ENCODE measurements around the gene SLC49A4.

Gene SLC49A4

DNA sequence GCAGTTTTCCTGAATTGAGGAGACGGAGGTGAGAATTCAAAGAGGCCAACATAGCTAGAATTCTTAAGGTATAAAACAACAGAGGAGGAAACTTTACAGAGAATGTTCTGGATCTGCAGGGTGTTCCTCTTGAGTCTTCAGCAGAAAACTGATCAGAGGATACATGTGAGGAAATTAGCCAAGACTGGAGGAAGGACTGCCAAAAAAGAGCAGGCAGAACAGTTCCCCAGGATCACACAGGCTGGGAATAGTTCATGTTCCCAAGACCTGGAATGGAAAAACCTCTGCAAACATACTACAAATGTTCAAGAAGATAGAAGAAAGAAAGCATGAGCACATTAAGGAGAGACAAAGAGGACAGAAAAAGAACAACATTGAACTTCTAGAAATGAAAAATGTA lies 7.5 kb downstream of the SLC49A4 start:
- H3K27me3 Mint-ChIP-seq: no peaks in the 10 kb centered on the region
- H3K9me3 Mint-ChIP-seq: no peaks in the 10 kb centered on the region
- no peak for DNase-seq
- no peak for ATAC-seq
- H3K4me3 Mint-ChIP-seq: no peak overlapping the region
- peaks cover under 1% of the 10 kb centered on the region for H3K4me1 Mint-ChIP-seq
- H3K27ac Mint-ChIP-seq: peak overlapping the region in 1 of 2 donors; percentile 17

DNA sequence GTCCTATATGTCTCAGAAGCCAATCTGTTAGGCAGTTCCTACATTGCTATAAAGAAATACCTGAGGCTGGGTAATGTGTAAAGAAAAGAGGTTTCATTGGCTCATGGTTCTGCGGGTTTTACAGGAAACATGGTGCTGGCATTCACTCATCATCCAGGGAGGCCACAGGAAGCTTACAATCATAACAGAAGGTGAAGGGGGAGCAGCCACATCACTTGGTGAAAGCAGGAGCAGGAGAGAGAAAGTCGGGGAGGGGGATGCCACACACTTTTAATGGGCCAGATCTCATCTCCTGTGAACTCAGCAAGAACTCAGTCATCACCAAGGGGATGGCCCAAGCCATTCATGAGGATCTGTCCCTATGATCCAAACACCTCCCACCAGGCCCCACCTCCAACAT lies 9.1 kb downstream of the SLC49A4 start:
- no peak for ATAC-seq
- no peak for DNase-seq
- Mint-ChIP-seq H3K4me1 (no peaks in the 10 kb centered on the region), H3K4me3 (no peak overlapping the region), H3K9me3 (no peaks in the 10 kb centered on the region), H3K27me3 (no peaks in the 10 kb centered on the region), H3K27ac (no peak overlapping the region)

DNA sequence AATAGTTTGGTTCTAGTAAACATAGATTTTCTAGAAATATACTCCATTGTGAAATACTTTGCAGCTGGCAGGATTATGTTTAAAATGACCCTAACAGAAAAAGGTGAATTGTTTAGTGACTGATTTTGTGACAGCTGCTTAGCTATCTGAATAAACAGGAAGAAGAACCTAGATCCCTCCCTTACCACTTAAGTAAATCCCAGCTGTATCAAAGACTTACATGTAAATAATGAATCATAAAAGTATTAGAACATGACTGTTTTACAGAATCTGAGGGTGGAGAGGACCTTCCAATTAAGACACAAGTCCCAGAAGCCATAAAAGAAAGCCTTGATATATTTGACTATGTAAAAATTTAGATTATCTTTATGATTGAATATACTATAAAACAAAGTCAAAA lies 15.9 kb downstream of the SLC49A4 start:
- Mint-ChIP-seq H3K27ac (no peak overlapping the region), H3K4me3 (no peak overlapping the region), H3K9me3 (no peaks in the 10 kb centered on the region), H3K27me3 (no peaks in the 10 kb centered on the region), H3K4me1 (no peaks in the 10 kb centered on the region)
- ATAC-seq: no peak
- DNase-seq: no peak

DNA sequence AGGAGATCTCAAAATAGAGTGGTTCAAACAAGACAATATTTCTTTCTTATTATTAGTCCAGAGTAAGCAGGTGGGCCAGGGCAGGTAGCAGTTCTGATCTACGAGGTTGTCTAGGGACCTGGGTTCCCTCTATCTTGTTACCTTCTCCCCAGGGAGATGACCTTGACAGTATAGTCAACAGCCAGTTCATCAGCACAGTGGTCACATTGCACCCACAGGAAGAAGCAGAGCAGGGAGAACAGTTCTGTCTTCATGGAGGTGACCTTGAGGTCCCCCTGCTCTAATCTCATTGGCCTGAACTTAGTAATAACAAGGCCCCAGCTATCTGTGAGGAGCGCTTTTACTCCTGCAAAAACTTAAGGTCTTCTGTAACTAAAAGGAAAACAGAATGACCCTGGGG lies 21.7 kb downstream of the SLC49A4 start:
- H3K27me3 Mint-ChIP-seq: no peaks in the 10 kb centered on the region
- H3K27ac Mint-ChIP-seq: no peak overlapping the region
- H3K4me1 Mint-ChIP-seq: no peaks in the 10 kb centered on the region
- no peaks in the 10 kb centered on the region for H3K9me3 Mint-ChIP-seq
- DNase-seq (no peak), ATAC-seq (no peak)
- H3K4me3 Mint-ChIP-seq: no peak overlapping the region

DNA sequence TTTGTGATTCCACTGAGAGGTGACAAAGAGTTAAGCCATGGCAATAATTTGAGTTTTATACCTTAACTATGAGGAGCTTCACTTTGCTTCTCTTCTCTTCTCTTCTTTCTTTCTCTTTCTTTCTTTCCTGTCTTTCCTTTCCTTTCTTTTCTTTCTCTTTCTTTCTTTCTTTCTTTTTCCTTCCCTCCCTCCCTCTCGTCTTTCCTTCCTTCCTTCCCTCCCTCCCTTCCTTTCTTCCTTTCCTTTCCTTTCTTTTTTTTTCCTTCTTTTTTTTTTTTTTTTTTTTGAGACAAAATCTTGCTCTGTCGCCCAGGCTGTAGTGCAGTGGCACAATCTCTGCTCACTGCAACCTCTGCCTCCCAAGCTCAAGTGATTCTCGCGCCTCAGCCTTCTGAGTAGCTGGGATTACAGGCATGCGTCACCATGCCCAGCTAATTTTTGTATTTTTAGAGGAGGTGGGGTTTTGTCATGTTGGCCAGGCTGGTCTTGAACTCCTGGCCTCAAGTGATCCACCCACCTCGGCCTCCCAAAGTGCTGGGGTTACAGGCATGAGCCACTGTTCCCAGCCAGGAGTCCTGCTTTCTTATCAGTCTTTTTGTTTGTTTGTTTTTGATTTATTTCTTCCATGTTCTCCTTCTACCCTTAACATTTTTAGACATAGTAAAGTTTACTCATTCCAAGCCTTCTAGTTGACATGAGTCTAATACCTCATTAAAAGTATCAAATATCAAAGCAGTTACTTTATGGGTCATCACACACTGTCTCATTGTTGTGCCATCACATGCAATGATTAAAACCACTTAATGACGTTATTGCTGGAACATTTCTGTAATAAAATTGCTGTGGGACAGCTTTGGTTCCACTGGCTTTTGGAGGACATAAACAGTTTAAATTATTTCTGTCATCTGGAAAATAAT lies 29.9 kb downstream of the SLC49A4 start:
- ATAC-seq: no peak
- Mint-ChIP-seq H3K4me3 (no peak overlapping the region), H3K27ac (peak overlapping the region in 1 of 2 donors; percentile 15)

DNA sequence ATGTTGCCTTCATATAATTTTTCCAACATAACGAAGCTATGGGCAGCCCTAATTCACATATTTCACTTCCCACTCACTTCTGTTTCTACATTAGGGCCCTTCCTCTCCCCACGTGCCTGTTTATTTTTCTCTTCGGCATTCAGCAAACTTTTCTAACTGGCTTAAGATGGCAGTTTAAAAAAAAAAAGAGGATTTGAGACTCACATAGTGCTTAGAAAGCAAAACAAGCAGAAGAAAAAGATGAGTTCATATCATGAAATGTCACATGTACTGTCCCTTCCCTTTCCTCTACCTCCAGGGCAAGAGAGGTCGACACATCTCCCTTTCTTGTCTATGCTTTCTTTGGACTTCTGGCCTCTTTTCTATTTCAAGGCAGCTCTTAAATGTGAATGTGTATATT lies 30.6 kb downstream of the SLC49A4 start:
- ATAC-seq (no peak), DNase-seq (no peak)
- Mint-ChIP-seq H3K9me3 (no peaks in the 10 kb centered on the region), H3K27ac (no peak overlapping the region), H3K4me3 (no peak overlapping the region), H3K4me1 (no peaks in the 10 kb centered on the region), H3K27me3 (no peaks in the 10 kb centered on the region)

More for the DNA sequence above, 29.9 kb downstream of the SLC49A4 start:
- no peaks in the 10 kb centered on the region for H3K27me3 Mint-ChIP-seq
- no peak for DNase-seq
- H3K4me1 Mint-ChIP-seq: no peaks in the 10 kb centered on the region
- H3K9me3 Mint-ChIP-seq: no peaks in the 10 kb centered on the region

DNA sequence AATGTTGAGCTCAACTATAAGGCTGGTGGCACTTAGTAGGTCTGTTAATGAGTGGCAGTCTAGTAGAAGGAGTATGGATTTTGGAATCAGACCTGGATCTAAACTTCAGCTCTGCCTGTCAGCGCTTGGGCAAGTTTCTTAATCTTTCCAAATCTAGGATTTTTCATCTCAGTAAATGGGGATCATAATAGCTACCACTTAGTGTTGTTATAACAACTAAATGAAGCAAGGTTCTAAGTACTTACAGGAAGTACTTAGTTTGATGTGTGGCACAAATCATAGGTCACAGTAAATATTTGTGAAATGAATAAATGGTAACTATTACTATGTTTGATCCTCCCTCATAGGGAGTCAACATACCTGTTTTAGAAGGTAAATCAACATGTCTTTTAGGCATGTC lies 31.4 kb downstream of the SLC49A4 start:
- DNase-seq (no peak), ATAC-seq (no peak)
- Mint-ChIP-seq H3K9me3 (no peaks in the 10 kb centered on the region), H3K4me1 (no peaks in the 10 kb centered on the region), H3K27me3 (no peaks in the 10 kb centered on the region), H3K4me3 (no peak overlapping the region), H3K27ac (no peak overlapping the region)

DNA sequence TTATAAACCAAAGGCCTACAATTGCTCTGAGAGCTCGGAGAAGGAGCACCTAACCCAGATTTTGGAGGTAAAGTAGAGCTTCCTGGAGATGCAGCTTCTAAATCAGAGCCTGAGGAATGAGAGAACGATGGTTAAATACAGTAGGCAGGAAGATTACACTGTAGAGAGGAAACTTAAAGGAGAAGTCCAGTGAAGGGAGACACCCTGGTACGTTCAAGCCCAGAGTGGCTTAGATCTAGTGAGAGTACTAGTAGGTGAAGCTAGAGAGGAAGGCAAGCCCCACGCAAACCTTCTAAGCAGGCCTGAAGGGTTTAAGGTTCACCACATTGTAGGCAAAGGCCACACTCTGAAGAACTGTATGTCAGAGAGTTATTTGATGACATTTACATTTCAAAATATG lies 33.4 kb downstream of the SLC49A4 start:
- H3K27me3 Mint-ChIP-seq: no peaks in the 10 kb centered on the region
- DNase-seq (no peak), ATAC-seq (no peak)
- H3K27ac Mint-ChIP-seq: no peak overlapping the region
- H3K4me1 Mint-ChIP-seq: no peaks in the 10 kb centered on the region
- no peaks in the 10 kb centered on the region for H3K9me3 Mint-ChIP-seq
- no peak overlapping the region for H3K4me3 Mint-ChIP-seq

DNA sequence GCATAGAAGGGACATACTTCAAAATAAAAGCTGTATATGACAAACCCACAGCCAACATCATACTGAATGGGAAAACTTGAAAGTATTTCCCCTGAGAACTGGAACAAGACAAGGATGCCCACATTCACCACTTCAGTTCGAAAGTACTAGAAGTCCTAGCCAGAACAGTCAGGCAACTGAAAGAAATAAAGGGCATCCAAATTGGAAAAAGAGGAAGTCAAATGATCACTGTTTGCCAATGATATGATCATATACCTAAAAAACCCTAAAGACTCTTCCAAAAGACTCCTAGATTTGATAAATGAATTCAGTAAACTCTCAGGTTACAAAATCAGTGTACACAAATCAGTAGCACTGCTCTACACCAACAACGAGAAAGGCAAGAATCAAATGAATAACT lies 40.7 kb downstream of the SLC49A4 start:
- Mint-ChIP-seq H3K27ac (no peak overlapping the region), H3K9me3 (peaks cover 0 to 8% of the 10 kb centered on the region in 2 donors), H3K4me3 (no peak overlapping the region), H3K27me3 (no peaks in the 10 kb centered on the region), H3K4me1 (no peaks in the 10 kb centered on the region)
- DNase-seq (no peak), ATAC-seq (no peak)

DNA sequence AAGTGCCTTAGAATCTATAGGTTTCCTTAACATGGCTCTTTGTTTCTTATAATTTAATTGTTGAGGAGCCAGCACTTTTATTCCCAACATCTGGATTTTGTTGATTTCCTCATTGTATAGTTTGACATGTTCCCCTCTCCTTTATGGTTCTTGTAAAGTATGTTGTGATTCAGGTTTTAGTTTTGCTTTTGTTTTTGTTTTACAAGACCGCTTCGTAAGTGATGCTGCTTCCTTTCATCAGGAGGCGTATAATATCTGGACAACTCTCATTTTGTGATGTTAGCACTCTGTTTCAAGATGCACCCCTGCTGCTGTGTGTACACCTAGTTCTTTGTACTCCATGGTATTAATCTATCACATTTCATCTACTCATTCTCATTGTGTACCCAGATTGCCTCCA lies 48.7 kb downstream of the SLC49A4 start:
- Mint-ChIP-seq H3K27me3 (no peaks in the 10 kb centered on the region), H3K4me3 (no peak overlapping the region), H3K27ac (peak overlapping the region in 1 of 2 donors; percentile 1), H3K9me3 (peaks cover 0 to 1% of the 10 kb centered on the region in 2 donors), H3K4me1 (peaks cover 6% of the 10 kb centered on the region)
- ATAC-seq: no peak
- no peak for DNase-seq

DNA sequence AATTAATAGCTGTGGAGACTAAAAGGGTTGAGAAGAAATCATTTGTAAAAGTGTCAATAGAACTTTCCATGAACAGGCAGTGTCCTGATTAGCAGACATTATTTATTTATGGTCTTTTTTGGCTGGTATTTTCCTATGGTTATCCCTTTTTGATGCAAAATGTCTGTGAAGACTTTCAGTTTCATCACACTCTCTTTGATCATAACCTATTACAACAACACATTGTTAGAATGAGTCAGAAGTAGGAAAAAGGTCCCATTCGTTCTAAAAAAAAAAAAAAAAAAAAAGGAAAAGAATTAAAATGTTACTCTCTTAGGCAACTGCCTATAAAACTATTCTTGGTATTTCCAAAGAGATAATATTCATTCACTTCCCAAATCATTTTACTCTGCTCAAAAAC lies 62.1 kb downstream of the SLC49A4 start:
- DNase-seq (no peak), ATAC-seq (peak; percentile 46)
- no peaks in the 10 kb centered on the region for H3K27me3 Mint-ChIP-seq
- H3K27ac Mint-ChIP-seq: no peak overlapping the region
- H3K4me3 Mint-ChIP-seq: no peak overlapping the region
- peaks cover 17% of the 10 kb centered on the region for H3K4me1 Mint-ChIP-seq
- H3K9me3 Mint-ChIP-seq: peaks cover 0 to under 1% of the 10 kb centered on the region in 2 donors

DNA sequence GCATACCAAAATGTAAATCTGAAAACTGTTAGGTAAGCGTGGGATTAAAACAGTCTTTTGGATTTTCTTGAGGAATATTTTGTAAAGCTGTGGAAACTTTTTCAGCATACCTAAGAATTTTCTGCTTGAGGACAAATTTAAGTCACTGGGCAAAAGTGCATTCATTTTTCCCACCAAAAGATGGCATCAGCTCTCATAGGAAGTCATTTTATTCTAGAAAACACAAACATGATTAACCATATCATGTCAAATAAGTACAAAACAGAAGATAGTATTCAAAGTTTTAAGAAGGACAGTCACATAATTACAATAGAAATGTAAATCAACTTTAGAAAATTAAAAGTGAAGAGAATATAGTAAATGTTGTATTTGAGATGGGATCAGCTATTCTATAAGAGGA lies 63.5 kb downstream of the SLC49A4 start:
- no peak overlapping the region for H3K4me3 Mint-ChIP-seq
- no peak overlapping the region for H3K27ac Mint-ChIP-seq
- no peak for DNase-seq

DNA sequence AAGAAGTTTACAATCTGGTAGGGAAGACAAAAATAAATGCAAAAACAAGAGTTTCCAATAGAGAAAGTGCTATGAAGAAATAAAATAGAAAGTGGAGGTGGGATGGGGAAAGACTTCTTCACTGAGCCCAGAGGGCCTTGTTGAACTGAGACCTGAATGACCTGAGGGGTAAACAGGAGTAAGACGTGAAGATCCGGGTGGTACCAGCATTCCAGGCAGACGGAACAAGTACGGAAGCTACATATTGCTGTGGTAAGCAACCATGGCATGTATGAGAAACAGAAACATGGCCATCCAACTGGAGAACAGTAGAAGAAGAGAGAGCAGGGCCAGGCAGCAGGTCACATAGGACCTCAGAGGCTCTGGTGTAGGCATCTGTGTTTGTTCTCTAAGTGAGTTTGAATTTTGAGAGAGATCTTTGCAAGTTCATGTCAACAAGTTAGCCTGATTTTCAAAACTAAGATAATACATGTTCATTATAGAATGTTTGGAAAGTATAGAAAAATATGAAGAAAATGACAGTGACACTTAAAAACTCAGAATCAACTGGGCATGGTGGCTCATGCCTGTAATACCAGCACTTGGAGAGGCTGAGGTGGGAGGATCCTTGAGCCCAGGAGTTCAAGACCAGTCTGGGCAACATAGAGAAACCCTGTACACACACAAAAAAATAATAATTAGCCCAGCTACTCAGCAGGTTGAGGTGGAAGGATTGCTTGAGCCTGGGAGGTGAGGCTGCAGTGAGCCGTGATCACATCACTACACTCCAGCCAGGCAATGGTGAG lies 64.3 kb downstream of the SLC49A4 start:
- Mint-ChIP-seq H3K4me3 (no peak overlapping the region), H3K9me3 (no peaks in the 10 kb centered on the region), H3K27ac (peak overlapping the region in 1 of 2 donors; percentile 36), H3K4me1 (peaks cover 17% of the 10 kb centered on the region), H3K27me3 (no peaks in the 10 kb centered on the region)
- ATAC-seq (no peak), DNase-seq (no peak)

More for the DNA sequence above, 63.5 kb downstream of the SLC49A4 start:
- Mint-ChIP-seq H3K9me3 (no peaks in the 10 kb centered on the region), H3K27me3 (no peaks in the 10 kb centered on the region), H3K4me1 (peaks cover 17% of the 10 kb centered on the region)
- ATAC-seq: no peak

DNA sequence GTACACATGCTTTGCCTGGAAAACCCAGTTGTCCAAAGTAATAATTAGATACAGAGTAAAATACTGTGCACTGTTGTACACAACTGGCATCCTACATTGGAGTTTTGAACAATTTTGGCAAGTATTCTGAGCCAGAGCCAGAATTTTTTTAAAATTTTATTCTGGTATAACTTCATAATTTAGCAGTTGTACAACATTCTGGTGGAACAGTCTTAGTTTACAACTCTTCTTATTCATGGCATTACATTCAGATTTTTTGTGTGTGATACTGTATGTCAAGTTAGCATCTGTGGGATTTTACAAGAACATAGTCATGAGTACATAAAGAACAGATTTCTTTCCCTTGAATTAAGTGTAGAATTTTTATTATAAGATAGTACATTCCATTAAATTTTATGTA lies 67.5 kb downstream of the SLC49A4 start:
- Mint-ChIP-seq H3K4me3 (no peak overlapping the region), H3K27ac (no peak overlapping the region), H3K4me1 (peaks cover 2% of the 10 kb centered on the region), H3K9me3 (no peaks in the 10 kb centered on the region), H3K27me3 (no peaks in the 10 kb centered on the region)
- no peak for ATAC-seq
- DNase-seq: no peak

DNA sequence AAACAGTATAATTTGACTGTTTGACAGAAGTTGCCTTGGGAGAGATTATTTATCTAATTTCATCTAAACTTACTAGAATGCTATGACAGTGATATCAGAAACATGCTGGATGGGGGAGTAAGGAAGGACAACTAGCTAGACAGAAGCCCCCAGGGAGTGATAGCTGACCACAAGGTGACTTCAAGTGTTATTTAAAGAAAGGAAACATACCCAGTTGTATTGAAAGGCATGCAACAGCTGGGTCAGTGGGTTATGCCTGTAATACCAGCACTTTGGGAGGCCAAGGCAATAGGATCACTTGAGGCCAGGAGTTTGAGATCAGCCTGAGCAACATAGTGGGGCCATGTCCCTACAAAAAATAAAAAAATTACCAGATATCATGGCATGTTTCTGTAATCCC lies 69.6 kb downstream of the SLC49A4 start:
- Mint-ChIP-seq H3K4me1 (no peaks in the 10 kb centered on the region), H3K27me3 (no peaks in the 10 kb centered on the region), H3K4me3 (no peak overlapping the region), H3K27ac (no peak overlapping the region), H3K9me3 (no peaks in the 10 kb centered on the region)
- ATAC-seq: no peak
- no peak for DNase-seq

DNA sequence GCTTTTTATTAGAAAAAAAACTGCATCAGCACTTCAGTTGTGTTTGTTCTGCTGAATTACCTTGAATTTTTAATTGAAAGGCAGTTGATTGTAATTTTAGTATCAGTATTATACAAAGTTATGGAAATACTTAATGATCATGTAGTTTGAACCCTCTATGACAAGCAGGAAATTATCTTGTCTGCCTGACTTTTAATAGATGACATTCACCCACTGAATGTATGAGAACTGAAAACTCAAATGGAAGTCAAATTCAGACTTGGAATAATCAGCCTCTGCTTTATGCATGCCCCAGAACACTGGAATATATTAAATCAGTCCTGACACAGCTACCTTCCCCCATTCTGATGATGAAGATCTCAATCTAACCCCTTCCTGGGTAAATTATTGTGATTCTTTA lies 73.5 kb downstream of the SLC49A4 start:
- no peak for DNase-seq
- H3K4me1 Mint-ChIP-seq: no peaks in the 10 kb centered on the region
- H3K9me3 Mint-ChIP-seq: no peaks in the 10 kb centered on the region
- H3K4me3 Mint-ChIP-seq: no peak overlapping the region
- no peak overlapping the region for H3K27ac Mint-ChIP-seq
- H3K27me3 Mint-ChIP-seq: no peaks in the 10 kb centered on the region
- ATAC-seq: no peak

All from stimulated activated naive CD8-positive, alpha-beta T cell treated with anti-CD3 and anti-CD28 coated beads, Interleukin-15, amount 100 ng/mL, for 72 hours (primary cell).